Stimulated activated CD4-positive, alpha-beta T cell treated with anti-CD3 and anti-CD28 coated beads, Interleukin-2, amount 100 ng/mL, for 4 hours (primary cell): Measurements from ENCODE around the gene LZTS2.
"Not testable (repeated sequence)": the region's sequence is repeated elsewhere in the genome, so short reads cannot be mapped to it uniquely, and the experiment has no call there.

Experiments
- DNase-seq: peaks from one replicate; pipeline ENCODE4 v3.0.0-alpha.2; 2020; ENCODE audit warnings: low read depth

The LZTS2 gene

GRCh38 chr10:101032637-101033224, 33.1 kb downstream of the LZTS2 start:
- peak; percentile 59 for DNase-seq

GRCh38 chr10:101033276-101033675, 33.7 kb downstream of the LZTS2 start:
- DNase-seq, result no peak

- not testable (repeated sequence) for DNase-seq
These were observed 34.8 kb downstream of the LZTS2 start for GRCh38 chr10:101034404-101034803.

- no peak for DNase-seq
These were observed 35.7 kb downstream of the LZTS2 start for GRCh38 chr10:101035314-101035713.

- DNase-seq, result no peak
These were observed 36.5 kb downstream of the LZTS2 start for GRCh38 chr10:101035916-101036702.

- no peak for DNase-seq
These were observed 37.1 kb downstream of the LZTS2 start for GRCh38 chr10:101036726-101037125.

GRCh38 chr10:101038484-101038883, 38.9 kb downstream of the LZTS2 start:
- no peak for DNase-seq

- no peak for DNase-seq
These were observed 40.5 kb downstream of the LZTS2 start for GRCh38 chr10:101040061-101040460.

GRCh38 chr10:101040851-101041250, 41.2 kb downstream of the LZTS2 start:
- DNase-seq, result no peak

GRCh38 chr10:101041252-101041761, 41.7 kb downstream of the LZTS2 start:
- peak; percentile 65 for DNase-seq

- no peak for DNase-seq
These were observed 42.5 kb downstream of the LZTS2 start for GRCh38 chr10:101042118-101042517.

- DNase-seq, result peak; percentile 79
These were observed 43.2 kb downstream of the LZTS2 start for GRCh38 chr10:101042667-101043362.

GRCh38 chr10:101043363-101043707, 43.7 kb downstream of the LZTS2 start:
- no peak for DNase-seq

- DNase-seq, result no peak
These were observed 44.5 kb downstream of the LZTS2 start for GRCh38 chr10:101044117-101044516.

- DNase-seq, result no peak
These were observed 47.0 kb downstream of the LZTS2 start for GRCh38 chr10:101046332-101047238.

- no peak for DNase-seq
These were observed 47.7 kb downstream of the LZTS2 start for GRCh38 chr10:101047268-101047667.

GRCh38 chr10:101047961-101048892, 48.6 kb downstream of the LZTS2 start:
- DNase-seq, result no peak

- DNase-seq, result peak; percentile 59
These were observed 50.8 kb downstream of the LZTS2 start for GRCh38 chr10:101050208-101051069.

GRCh38 chr10:101052285-101052684, 52.7 kb downstream of the LZTS2 start:
- DNase-seq, result no peak

GRCh38 chr10:101053516-101053915, 53.9 kb downstream of the LZTS2 start:
- DNase-seq, result no peak
